HG02623 (cell line): Measurements from ENCODE around the gene PLIN1.

Experiments
- ATAC-seq: cut with Tn5 transposase; IDR thresholded peaks from one replicate; pipeline ENCODE4 v1.9.1; 2021; ENCODE audit warnings: moderate library complexity; ENCODE audit not compliant: unreplicated experiment

PLIN1 gene

DNA sequence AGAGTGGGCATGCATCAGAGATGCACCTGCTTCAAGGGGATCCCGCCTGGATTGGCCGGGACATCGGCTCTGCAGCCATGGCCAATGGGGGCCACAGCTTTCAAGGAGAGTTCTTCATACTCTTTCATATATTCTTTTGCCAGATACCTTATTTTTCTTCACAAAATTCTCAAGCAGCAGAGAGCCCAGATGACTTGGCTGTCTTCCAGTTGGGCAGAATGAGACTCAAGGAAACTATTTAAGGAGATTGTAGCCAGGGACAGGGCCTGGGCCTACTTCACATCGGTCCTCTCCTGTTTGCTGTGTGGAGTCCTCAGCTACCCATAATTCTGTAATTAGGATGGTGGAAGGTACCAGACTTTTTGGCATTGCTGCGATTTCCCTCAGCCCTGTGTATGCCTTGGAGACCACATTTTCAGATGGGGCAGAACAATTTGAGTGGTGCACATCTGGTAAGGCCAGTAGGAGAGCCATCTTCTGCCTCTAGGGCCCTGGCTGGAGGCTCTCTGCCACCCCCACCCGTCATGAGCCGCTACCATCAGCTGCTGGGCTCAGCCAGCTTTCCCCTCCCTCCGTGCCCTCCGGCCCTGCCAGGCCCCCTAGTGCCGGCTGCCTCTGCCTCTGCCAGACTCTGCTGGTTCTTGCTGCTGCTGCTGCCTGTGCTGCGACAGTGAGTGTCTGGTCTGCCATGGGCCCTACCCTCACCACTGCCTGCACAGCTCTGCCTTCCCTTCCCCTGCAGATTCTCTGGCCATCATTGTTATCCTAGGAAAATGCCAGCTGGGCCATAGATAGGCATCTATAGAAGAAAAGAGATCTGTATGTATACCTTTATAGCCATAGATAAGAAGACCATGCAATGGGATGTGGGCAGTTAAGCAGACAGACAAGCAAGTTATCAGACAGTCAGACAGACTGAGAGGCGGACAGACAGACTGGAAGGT is 6.7 kb downstream of the PLIN1 start:
- ATAC-seq, result no peak

DNA sequence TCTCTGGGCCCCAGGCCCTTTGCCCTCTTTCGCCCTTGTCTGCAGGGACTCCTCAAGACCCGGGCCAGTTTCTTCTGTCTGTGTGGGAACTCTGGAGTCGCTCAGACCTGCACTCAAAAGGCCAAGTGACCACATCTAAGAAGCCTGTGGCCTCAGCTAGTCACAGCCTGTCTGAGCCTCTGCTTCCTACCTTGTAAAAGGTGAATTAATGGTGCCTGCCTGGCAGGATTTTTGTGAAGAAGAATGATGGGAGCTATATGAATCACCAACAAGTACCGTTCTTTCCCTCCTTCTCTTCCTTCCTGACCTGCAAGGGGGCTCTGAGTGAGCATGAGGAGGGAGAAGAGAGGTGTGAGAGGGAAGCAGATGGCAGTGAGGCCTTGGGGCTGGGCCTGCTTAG is 7.5 kb downstream of the PLIN1 start:
- ATAC-seq, result no peak

DNA sequence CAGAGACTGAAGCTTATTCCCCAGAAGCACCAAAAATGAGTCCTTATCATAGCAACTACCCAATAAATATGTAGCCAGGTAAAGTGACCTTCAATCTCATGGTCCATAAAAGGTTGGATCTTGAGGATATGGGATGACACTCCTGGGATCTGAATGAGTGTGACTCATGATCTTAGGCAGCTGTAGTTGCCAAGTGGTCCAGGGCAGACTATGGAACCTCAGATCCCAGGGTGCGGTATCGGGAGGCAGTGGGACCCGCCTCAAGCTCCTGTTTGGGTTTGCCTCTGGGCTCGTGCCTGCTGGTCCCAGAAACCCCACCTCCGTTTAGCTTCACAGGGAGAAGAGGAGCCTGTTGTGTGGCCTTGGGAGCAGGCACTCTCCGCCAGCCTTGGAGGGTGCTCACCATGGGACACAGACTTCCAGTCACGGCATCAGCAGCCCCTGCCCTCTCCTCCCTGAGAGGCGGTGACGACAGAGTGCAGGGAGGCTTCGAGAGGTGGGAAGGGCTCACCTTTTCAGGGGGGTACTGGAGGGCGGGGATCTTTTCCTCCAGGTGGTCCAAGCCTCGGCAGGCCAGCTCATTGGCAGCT is 8.1 kb downstream of the PLIN1 start:
- ATAC-seq, result no peak

DNA sequence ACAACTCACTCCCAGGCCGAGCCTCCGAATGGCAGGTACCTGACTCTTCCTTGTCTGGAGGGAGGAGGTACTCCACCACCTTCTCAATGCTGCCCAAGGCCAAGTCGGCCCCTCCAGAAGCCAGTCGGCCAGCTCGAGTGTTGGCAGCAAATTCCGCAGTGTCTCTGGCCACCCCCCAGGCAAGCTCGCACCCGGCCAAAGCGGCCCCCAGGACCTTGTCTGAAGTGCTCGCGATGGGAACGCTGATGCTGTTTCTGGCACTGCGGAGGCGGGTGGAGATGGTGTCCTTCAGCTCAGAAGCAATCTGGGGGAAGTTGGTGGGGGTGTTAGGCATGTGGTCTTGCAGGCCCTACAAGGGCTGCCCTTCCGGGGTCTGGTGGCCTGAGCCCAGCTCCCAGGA is 9.2 kb downstream of the PLIN1 start:
- ATAC-seq, result no peak

DNA sequence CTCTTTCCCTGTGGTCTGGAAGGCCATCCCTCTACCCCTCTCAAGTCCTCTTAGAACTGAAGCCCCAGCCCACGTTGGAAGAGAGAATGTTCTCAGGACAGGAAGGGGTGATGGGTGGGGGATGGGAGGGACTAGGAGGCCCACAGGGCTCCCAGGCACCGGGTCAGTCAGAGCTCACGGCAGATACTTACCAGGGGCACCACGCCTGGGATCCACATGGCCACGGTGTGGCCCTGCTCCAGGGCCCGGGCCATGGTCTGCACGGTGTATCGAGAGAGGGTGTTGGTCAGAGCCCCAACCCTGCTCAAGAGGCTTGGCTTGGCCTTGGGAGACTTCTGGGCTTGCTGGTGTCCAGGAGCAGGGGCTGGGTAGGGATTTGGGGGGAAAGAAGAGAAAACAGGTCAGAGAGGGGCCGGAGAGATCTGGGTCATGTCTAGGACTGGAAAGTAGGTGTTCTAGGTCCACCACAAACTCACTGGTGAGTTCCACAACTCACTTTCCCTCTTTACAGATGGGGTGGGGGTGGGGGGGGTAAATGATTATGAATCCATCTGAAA is 9.8 kb downstream of the PLIN1 start:
- ATAC-seq, result no peak

DNA sequence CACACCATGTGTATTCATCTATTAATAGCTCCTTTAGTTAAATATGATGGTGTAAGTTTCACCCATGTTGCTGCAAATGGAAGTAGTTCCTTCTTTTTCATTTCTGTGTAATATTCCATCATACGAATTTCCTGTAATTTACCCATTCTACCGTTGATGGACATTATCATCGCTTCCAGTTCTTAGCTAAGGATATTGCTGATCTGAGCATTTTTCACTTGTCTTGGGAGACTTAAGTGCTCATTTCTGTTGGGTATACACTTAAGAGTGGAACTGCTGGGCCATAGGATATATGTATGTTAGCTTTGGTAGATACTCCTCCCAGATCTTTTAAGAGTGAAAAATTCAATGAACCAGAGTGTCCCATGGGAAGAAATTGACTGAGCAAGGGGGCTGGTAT is 11.0 kb downstream of the PLIN1 start:
- ATAC-seq, result no peak

DNA sequence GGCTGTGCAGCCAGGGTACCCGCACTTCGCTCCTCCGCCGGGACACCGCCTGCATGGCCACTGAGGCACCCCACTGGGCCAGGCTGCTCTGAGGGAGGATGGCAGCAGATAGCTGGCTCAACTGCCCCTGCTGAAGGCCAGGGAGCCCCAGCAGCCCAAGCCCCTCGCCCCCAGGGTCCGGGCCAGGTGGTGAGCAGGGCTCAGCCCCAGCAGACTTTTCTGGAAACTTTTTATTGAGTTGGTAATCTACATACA is 11.5 kb downstream of the PLIN1 start:
- no peak for ATAC-seq

DNA sequence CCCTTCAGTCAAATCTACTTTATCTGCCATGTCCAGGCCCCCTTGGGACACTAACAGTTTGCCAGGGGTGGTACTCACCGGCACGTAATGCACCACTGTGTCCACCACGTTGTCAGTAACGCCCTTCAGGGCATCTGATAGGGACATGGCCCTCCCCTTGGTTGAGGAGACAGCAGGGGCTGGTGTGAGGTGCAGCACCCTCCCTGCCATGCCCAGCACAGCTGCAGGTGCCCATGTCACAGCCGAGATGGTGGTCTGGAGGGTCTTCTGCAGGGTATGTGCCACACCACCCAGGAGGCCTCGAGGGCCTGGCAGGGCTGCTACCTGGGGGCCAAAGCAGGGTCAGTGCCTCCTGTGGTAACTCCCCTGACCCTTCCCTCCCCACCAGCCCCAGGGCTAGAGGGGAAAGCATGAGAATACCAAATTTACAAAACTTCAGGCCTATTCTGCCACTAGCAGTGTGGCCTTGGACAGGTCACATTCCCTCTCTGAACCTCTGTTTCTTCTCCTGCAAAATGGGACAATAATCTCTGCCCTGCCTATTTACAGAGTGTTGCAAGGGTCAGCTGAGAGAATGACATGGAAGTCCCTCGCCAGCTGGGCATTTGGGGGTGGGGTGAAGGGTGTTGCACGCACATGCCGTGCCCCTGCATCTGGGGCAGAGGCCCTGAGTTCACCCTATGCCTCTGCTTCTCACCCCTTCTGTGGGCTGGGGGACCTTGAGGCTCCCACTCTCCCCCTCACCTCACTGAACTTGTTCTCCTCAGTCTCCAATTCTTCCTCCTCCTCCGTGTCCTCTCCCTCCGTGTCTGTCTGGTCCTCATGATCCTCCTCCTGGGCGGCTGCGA is 12.1 kb downstream of the PLIN1 start:
- no peak for ATAC-seq

DNA sequence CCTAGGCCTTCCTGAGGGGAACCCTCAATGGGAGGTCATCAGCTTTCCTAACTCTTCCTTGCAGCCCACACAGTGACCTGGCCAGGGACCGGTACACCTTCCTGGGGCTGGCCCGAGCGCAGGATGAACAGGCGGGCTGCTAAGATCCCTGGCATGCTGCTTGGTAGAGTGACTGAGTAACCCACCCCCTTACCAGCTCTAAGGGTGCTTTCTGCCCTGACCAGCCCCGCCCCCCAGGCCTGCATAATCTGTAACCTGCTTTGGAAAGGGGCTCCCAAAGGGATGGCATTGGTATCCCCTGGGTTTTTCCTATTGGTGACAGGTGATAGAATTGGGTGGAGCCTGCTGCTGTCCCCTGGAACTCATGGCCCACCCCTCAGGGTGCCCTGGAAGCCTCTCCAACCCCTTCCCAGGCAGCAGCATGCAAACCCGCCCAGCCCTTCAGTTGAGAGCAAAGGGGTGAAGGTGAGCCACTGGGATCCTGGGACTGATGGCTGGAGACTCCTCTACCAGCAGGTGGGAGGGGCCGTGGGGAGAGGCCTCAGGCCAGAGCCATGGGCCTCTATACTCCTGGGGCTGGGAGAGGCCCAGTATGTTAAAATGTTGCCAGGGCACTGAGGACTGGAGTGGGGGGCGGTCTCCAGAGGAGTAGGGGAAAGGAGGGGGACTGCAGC is 12.8 kb downstream of the PLIN1 start:
- no peak for ATAC-seq

DNA sequence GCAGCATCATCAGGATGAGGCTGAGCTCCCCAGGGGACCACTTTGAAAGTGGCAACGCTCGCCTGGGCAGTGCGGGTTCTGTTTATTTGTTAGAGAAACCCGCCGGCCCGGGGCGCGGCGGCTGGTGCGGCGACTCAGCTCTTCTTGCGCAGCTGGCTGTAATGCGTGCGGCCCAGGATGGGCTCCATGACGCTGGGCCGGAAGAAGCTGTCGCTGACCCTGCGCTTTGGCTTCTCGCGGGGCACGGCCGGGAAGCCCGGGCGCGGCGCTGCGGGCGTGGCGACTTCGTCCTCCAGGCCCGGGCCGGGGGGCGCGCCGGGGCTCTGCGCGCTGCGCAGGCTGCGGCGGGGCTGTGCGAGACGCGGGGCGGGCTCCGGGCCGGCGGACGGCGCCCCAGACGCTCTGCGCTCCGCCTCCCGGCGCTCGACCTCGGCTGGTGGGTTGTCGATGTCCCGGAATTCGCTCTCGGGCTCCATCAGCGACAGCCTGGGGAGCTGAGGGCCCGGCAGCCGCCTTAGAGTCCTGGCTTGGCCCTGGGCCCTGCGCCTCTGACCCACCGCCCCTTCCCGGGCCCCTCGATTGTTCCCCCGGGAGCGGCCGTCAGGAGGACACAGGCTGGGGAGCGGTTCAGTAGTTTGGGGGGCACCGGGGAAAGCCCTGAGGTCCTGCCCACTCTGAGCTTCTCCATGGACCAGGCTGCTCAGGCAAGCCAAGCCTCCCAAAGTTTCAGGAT is 13.6 kb downstream of the PLIN1 start:
- ATAC-seq, result no peak

DNA sequence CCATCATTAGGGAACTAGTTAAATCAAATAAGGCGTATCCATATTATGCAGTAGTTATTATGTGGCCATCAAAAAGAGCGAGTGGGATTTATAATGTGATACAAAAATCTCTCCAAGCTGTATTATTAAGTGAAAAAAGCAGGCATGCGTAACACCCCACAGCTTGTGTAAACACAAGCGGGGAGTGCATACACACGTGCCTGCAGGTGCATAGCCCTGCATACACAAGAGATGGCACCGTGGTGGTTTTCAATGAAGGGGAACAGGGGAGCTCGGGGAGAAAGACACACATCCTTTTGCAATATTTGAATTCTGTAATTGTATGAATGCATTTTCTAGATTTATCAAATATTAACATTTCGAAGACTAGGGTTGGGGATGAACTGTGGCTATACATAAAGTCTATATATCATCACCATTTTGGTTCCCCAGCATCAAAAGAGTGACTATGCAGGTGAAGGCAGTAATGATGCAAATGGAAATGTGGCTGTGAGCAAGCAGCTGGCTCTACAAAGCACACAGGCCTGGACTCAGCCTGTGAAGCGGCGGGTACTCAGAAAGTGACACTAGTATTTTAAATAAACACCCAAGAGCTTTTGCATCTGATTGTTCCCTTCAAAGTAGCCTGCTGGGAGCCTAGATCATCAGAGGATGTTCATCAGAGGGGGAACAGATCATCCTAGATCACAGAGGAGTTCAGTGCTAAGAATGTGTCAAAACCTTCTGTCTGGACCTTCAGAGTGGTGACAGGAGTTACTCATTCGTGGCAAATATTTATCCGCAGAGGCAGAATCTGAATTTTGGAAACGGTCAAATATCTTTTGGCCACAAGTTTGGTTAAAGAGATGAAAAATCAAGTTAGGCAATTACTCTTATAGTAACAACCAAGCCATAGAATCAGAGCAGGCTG is 14.5 kb downstream of the PLIN1 start:
- ATAC-seq, result no peak

DNA sequence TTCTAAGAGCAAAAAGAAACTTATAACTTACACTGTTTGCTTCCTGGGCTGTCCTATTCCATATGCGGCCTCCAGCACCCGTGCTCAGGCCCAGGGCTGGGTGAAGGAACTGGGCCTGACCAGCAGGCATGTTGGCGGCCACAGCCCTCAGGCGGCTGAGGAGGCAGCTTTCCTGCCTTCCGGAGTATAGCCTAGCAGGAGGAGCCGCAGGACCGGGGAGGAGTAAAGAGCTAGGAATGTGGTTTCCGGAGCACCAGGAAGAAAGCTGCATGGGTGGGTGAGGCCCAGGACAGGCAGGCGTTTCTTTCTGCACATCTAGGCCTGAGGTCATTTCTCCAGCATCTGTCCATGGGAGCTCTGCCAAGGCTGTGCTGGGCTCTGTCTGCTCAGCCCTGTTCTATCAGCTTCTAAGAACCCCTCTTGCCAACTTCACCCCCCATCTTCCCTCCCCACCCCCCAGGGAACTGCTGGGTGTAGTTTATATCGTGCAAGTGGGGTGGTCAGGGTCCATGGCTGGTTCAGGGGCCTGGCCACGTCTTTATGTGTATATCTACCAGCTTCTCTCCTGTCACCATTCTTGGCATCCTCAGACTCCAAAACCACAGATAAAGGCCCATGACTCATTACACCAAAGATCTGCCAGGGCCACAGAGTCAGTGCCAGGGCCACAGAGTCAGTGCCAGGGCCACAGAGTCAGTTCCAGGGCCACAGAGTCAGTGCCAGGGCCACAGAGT is 16.1 kb downstream of the PLIN1 start:
- no peak for ATAC-seq

DNA sequence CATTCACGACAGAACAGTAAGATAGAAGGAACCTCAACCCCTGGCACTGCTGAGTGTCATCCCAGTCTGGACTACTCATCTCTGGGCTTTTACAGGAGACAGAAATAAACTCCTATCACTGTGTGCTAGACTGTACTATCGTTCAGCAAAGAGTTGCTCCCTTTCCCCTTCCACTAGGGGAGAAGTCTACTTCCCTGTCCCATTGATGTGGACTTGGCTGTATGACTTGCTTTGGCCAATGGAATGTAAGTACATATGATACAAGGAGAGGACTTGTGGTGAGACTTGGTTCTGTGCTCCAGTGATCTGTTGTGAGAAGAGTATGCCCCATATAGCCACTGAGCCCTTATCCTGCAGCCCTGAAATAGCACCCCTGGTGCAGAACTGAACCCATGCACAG is 18.6 kb downstream of the PLIN1 start:
- no peak for ATAC-seq

DNA sequence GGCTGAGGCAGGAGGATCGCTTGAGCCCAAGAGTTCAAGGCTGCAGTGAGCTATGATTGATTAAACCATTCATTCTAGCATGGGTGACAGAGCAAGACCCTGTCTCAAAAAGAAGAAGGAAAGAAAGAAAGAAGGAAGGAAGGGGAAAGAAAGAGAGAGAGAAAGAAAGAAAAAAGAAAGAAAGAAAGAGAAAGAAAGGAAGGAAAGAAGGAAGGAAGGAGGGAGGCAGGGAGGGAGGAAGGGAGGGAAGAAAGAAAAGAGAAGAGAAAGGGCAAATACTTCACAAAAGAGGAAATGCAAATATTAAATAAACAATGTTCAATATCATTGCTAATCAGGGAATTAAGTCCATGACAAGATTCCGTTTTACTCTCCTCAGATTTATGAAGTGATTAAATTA is 19.9 kb downstream of the PLIN1 start:
- ATAC-seq, result no peak

DNA sequence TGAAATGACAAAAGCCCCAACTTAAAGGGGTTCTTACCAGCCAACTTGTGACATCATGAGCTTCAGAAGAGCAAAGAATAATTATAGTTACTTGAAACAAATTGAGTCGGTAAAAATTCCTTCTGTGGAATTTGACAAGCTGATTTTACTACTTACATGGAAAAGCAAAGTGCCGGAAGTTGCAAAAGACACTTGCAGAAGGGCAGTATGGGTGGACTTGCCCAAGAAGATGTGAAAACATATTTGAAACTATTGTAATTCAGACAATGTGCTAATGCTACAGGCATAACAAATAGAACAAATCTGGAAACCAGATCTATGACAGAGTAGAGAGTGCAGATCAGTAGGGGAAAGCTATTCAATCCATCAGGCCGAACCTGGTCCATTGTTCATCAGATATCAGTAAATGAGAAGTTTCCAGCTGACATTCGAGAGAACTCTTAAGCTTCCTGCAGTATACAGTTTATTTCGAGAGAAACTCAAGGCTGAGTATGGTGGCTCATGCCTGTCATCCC is 21.4 kb downstream of the PLIN1 start:
- no peak for ATAC-seq

DNA sequence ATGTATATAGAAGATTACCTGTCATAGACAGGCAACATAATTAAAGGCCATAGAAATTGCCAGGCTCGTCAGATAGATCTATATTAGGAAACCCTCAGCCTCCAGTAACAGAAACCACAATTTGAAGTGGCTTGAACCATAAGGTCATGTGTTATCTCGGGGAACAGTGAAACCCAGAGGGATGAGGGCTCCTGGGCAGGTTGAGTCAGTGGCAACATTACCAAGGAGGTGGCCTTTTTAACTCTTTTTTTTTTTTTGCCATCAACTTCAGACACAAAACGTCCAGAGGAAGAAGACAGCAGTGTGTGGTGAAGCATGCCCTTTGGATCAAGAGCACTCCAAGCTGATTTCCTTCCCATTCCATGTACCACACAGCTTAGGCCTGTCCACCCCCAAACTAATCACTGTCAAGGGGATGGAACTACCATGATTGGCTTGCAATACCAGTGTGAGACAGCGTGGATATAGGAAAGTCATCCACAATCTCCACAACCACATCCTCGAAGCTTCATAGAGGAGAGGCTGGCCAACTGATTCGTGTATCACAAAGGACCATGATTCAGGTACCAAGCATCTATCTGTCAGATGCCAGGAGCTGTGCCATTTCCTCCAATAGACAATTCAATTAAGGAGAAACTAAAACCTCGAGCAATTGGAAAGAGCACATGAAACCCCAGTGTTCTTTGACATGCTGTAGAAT is 22.9 kb downstream of the PLIN1 start:
- ATAC-seq, result no peak

DNA sequence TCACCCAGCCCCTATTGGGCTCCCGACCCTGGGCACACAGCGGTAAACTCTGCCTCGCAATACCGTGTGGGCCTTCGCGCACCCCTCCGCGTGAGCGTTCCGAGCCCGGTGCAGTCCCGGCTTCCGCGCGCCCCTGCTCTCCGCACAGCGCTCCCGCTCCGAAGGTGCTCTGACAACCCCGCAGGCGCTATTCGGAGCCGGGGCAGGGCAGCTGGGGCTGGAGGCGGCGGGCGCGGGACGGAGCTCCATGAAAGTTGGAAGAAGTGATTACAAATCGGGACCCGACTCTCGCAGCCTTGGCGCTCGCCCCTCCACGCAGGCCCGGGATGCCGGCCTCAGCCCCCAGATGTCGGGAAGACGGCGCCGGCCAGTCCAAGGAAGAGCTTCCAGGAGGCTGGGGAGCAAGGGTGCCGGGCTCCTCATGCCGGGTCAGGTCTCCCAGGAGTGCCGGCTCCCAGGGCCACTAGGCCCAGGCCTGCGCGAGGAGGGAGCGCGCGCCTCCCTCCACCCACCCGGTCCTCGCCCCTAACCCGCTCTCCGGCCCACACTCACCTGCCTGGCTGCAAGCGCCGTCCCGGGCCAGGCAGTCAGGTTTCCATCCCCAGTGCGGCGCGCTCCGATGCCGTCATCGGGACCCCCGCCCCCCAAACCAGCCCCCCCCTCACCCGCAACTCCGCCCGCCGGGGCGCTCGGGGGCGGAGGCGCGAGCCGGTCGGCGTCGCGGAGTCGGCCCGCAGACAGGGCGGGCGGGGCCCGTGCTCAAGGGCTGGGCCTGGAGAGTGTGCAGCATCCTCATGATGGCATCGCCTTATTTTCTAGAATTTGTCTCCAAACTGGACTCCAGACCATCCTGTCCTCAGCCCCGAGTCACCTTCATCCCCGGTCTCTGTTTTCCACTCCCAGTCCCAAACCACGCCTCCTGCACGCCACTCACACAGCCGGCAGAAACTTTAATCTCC is 24.0 kb downstream of the PLIN1 start, which contains the start of gene KIF7:
KIF7 (minus strand) TSS at position 621 of the 959 bp plus-strand sequence. CDS start 2,537 bp downstream, outside the sequence.
- ATAC-seq, result no peak
